Duodenal mucosa (tissue), 2 donors: ENCODE measurements around the gene TRPV2.

Experiments used
- H3K27ac ChIP-seq: one replicate; pipeline ENCODE4 v1.7.0; 2013; ENCODE audit warnings: low read depth, low read length
- H3K27me3 ChIP-seq, 2 donors: one replicate each; pipeline ENCODE4 v1.7.0; 2013; ENCODE audit warnings: low read length in 2 of 2, control low read depth in 1 of 2; ENCODE audit not compliant: insufficient read depth in 2 of 2, control insufficient read depth in 1 of 2
- H3K36me3 ChIP-seq, 2 donors: one replicate each; pipeline ENCODE4 v1.7.0; 2013; ENCODE audit warnings: low read length in 2 of 2, control low read depth in 1 of 2; ENCODE audit not compliant: insufficient read depth in 2 of 2, control insufficient read depth in 1 of 2
- H3K4me1 ChIP-seq, 2 donors: one replicate each; pipeline ENCODE4 v1.7.0; 2013; ENCODE audit warnings: low read length in 2 of 2, control low read depth in 1 of 2; ENCODE audit not compliant: insufficient read depth in 2 of 2, control insufficient read depth in 1 of 2
- H3K4me3 ChIP-seq, 2 donors: one replicate each; pipeline ENCODE4 v1.7.0; 2013; ENCODE audit warnings: low read length in 2 of 2, low read depth in 1 of 2
- H3K9ac ChIP-seq, 2 donors: one replicate each; pipeline ENCODE4 v1.7.0; 2013; ENCODE audit warnings: low read length in 2 of 2, low read depth in 1 of 2
- H3K9me3 ChIP-seq, 2 donors: one replicate each; pipeline ENCODE4 v1.7.0; 2013; ENCODE audit warnings: low read length in 2 of 2, control low read depth in 1 of 2; ENCODE audit not compliant: control insufficient read depth in 1 of 2

The TRPV2 gene, protein sequence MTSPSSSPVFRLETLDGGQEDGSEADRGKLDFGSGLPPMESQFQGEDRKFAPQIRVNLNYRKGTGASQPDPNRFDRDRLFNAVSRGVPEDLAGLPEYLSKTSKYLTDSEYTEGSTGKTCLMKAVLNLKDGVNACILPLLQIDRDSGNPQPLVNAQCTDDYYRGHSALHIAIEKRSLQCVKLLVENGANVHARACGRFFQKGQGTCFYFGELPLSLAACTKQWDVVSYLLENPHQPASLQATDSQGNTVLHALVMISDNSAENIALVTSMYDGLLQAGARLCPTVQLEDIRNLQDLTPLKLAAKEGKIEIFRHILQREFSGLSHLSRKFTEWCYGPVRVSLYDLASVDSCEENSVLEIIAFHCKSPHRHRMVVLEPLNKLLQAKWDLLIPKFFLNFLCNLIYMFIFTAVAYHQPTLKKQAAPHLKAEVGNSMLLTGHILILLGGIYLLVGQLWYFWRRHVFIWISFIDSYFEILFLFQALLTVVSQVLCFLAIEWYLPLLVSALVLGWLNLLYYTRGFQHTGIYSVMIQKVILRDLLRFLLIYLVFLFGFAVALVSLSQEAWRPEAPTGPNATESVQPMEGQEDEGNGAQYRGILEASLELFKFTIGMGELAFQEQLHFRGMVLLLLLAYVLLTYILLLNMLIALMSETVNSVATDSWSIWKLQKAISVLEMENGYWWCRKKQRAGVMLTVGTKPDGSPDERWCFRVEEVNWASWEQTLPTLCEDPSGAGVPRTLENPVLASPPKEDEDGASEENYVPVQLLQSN

GRCh38 chr17:16415031-16415924, at the start of gene TRPV2:
Gene TRPV2 (plus strand): TSS chr17:16415571. CDS start chr17:16417669, 2,098 bp downstream.
- peak within 1 kb of the TSS; percentile 75 to 79 for H3K4me3 ChIP-seq
- H3K27ac ChIP-seq: peak within 1 kb of the TSS; percentile 81
- peak within 1 kb of the TSS; percentile 76 to 82 for H3K9ac ChIP-seq
- no peaks in the 10 kb centered on the region for H3K9me3 ChIP-seq
- peaks cover 21 to 37% of the 10 kb centered on the region in 2 donors for H3K4me1 ChIP-seq
- H3K36me3 ChIP-seq: peaks cover 5 to 13% of the 10 kb centered on the region in 2 donors
- no peaks in the 10 kb centered on the region for H3K27me3 ChIP-seq

- Histone ChIP-seq H3K27me3 (no peaks in the 10 kb centered on the region), H3K9me3 (no peaks in the 10 kb centered on the region), H3K4me3 (no peak overlapping the region), H3K27ac (no peak overlapping the region), H3K4me1 (no peaks in the 10 kb centered on the region), H3K36me3 (no peaks in the 10 kb centered on the region), H3K9ac (no peak overlapping the region)
These were observed 43.6 kb upstream of the TRPV2 start for GRCh38 chr17:16371742-16372141.

- no peak overlapping the region for H3K4me3 ChIP-seq
- H3K9me3 ChIP-seq: no peaks in the 10 kb centered on the region
- no peaks in the 10 kb centered on the region for H3K4me1 ChIP-seq
- no peak overlapping the region for H3K9ac ChIP-seq
- H3K27ac ChIP-seq: no peak overlapping the region
- H3K36me3 ChIP-seq: no peaks in the 10 kb centered on the region
- H3K27me3 ChIP-seq: no peaks in the 10 kb centered on the region
These were observed 41.0 kb upstream of the TRPV2 start for GRCh38 chr17:16374146-16374938.

- Histone ChIP-seq H3K4me1 (peaks cover 0 to 11% of the 10 kb centered on the region in 2 donors), H3K9me3 (no peaks in the 10 kb centered on the region), H3K9ac (peak overlapping the region in 1 of 2 donors; percentile 26), H3K27me3 (no peaks in the 10 kb centered on the region), H3K27ac (no peak overlapping the region), H3K36me3 (peaks cover 0 to 10% of the 10 kb centered on the region in 2 donors), H3K4me3 (no peak overlapping the region)
These were observed 37.4 kb upstream of the TRPV2 start for GRCh38 chr17:16377941-16378341.

DNA sequence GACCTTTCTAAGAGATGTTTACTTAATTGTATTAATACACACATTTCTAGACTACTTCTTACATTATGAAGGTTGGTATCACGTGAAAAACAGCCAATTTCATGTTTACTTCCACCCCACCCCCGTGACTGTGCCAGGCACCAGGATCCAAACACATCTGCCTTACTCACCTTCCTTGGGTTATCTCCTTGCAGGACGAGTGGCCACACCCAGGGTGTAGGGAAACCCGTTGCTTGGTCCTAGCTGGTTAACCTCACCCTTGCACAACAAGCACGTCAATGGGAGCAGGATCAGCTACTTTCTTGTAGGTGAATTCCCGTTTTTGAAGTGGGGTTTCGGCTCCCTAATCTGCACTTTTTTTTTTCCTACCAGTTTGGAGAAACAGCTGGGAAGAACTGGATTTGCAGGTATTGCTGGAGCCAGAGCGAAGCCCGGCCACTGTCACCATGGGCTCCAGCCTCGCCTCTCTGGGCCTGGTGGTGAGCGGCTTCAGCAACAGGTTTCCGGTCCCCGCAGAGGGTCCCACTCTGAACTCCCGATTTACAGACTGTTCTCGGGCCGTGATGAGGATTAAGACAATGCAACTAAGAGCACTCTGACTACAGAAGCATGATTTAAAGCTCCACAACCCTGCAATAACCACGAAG, 36.6 kb upstream of the TRPV2 start:
- Histone ChIP-seq H3K36me3 (peaks cover 6 to 18% of the 10 kb centered on the region in 2 donors), H3K9me3 (no peaks in the 10 kb centered on the region), H3K27me3 (no peaks in the 10 kb centered on the region), H3K4me3 (no peak overlapping the region), H3K9ac (peak overlapping the region in 1 of 2 donors; percentile 20), H3K4me1 (peaks cover 0 to 19% of the 10 kb centered on the region in 2 donors), H3K27ac (no peak overlapping the region)

GRCh38 chr17:16379654-16380053, 35.7 kb upstream of the TRPV2 start:
- H3K4me3 ChIP-seq: no peak overlapping the region
- no peak overlapping the region for H3K27ac ChIP-seq
- peaks cover 6 to 27% of the 10 kb centered on the region in 2 donors for H3K4me1 ChIP-seq
- no peaks in the 10 kb centered on the region for H3K27me3 ChIP-seq
- H3K9me3 ChIP-seq: no peaks in the 10 kb centered on the region
- no peak overlapping the region for H3K9ac ChIP-seq
- H3K36me3 ChIP-seq: peaks cover 6 to 20% of the 10 kb centered on the region in 2 donors

DNA sequence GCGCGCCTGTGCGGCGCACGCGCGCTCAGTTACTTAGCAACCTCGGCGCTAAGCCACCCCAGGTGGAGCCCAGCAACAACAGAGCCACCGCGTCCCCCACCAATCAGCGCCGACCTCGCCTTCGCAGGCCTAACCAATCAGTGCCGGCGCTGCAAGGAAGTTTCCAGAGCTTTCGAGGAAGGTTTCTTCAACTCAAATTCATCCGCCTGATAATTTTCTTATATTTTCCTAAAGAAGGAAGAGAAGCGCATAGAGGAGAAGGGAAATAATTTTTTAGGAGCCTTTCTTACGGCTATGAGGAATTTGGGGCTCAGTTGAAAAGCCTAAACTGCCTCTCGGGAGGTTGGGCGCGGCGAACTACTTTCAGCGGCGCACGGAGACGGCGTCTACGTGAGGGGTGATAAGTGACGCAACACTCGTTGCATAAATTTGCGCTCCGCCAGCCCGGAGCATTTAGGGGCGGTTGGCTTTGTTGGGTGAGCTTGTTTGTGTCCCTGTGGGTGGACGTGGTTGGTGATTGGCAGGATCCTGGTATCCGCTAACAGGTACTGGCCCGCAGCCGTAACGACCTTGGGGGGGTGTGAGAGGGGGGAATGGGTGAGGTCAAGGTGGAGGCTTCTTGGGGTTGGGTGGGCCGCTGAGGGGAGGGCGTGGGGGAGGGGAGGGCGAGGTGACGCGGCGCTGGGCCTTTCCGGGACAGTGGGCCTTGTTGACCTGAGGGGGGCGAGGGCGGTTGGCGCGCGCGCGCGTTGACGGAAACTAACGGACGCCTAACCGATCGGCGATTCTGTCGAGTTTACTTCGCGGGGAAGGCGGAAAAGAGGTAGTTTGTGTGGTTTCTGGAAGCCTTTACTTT, 34.5 kb upstream of the TRPV2 start, which contains the start of gene UBB:
UBB (plus strand) TSS at position 452 of the 856 bp plus-strand sequence. CDS start 817 bp downstream, outside the sequence.
- Histone ChIP-seq H3K9ac (peak within 1 kb of the TSS; percentile 94 to 97), H3K4me1 (peaks cover 6 to 27% of the 10 kb centered on the region in 2 donors), H3K27ac (peak within 1 kb of the TSS; percentile 92), H3K9me3 (no peaks in the 10 kb centered on the region), H3K27me3 (no peaks in the 10 kb centered on the region), H3K4me3 (peak within 1 kb of the TSS; percentile 84 to 96), H3K36me3 (peaks cover 6 to 20% of the 10 kb centered on the region in 2 donors)

DNA sequence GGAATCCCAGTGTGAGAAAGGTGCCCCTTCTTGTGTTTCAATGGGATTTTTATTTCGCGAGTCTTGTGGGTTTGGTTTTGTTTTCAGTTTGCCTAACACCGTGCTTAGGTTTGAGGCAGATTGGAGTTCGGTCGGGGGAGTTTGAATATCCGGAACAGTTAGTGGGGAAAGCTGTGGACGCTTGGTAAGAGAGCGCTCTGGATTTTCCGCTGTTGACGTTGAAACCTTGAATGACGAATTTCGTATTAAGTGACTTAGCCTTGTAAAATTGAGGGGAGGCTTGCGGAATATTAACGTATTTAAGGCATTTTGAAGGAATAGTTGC, 33.9 kb upstream of the TRPV2 start:
- Histone ChIP-seq H3K27me3 (no peaks in the 10 kb centered on the region), H3K9ac (peak overlapping the region; percentile 94 to 97), H3K27ac (peak overlapping the region; percentile 92), H3K9me3 (no peaks in the 10 kb centered on the region), H3K4me3 (peak overlapping the region; percentile 84 to 96), H3K4me1 (peaks cover 6 to 29% of the 10 kb centered on the region in 2 donors), H3K36me3 (peaks cover 6 to 20% of the 10 kb centered on the region in 2 donors)
